ENCODE results near the gene RNF169. TPM values are rescaled to one million over a fixed set of nuclear protein-coding genes. Genes with fewer than 3 reads are reported as not detected.

Gene RNF169
- total RNA-seq, 1 donor, result 32.6 TPM

- Histone ChIP-seq H2AFZ (ENCODE audit: low read length) (no peak overlapping the region), H3K36me3 (ENCODE audit: insufficient read depth, low read length) (peaks cover 36% of the 10 kb centered on the region), H3K9me3 (ENCODE audit: low read depth, low read length) (peaks cover 29% of the 10 kb centered on the region), H3K4me2 (ENCODE audit: insufficient read depth, low read length) (no peak overlapping the region), H3K27me3 (ENCODE audit: insufficient read depth, low read length) (no peaks in the 10 kb centered on the region), H3K4me3 (ENCODE audit: insufficient read depth, low read length) (no peak overlapping the region), H4K20me1 (ENCODE audit: insufficient read depth, low read length) (no peaks in the 10 kb centered on the region), H3K79me2 (ENCODE audit: insufficient read depth, low read length) (peaks cover 2% of the 10 kb centered on the region), H3K4me1 (ENCODE audit: insufficient read depth, low read length) (no peaks in the 10 kb centered on the region), H3K27ac (ENCODE audit: low read depth, low read length) (no peak overlapping the region)
- TF ChIP-seq, protein P1, sequence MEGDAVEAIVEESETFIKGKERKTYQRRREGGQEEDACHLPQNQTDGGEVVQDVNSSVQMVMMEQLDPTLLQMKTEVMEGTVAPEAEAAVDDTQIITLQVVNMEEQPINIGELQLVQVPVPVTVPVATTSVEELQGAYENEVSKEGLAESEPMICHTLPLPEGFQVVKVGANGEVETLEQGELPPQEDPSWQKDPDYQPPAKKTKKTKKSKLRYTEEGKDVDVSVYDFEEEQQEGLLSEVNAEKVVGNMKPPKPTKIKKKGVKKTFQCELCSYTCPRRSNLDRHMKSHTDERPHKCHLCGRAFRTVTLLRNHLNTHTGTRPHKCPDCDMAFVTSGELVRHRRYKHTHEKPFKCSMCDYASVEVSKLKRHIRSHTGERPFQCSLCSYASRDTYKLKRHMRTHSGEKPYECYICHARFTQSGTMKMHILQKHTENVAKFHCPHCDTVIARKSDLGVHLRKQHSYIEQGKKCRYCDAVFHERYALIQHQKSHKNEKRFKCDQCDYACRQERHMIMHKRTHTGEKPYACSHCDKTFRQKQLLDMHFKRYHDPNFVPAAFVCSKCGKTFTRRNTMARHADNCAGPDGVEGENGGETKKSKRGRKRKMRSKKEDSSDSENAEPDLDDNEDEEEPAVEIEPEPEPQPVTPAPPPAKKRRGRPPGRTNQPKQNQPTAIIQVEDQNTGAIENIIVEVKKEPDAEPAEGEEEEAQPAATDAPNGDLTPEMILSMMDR (IDR thresholded peaks at IDR 0.05; ENCODE audit: extremely low read depth, low read depth, low read length), result no peak
- no peak for DNase-seq (ENCODE audit: insufficient read length, low spot score, missing footprints)
Observed at GRCh38 chr11:74866557-74866956, 117.9 kb downstream of the RNF169 start.

- H3K27ac ChIP-seq (ENCODE audit: low read depth, low read length), result no peak overlapping the region
- H3K36me3 ChIP-seq (ENCODE audit: insufficient read depth, low read length), result peaks cover 35% of the 10 kb centered on the region
- no peak overlapping the region for H3K4me3 ChIP-seq (ENCODE audit: insufficient read depth, low read length)
- H2AFZ ChIP-seq (ENCODE audit: low read length), result no peak overlapping the region
- no peaks in the 10 kb centered on the region for H4K20me1 ChIP-seq (ENCODE audit: insufficient read depth, low read length)
- H3K4me1 ChIP-seq (ENCODE audit: insufficient read depth, low read length), result no peaks in the 10 kb centered on the region
- H3K27me3 ChIP-seq (ENCODE audit: insufficient read depth, low read length), result no peaks in the 10 kb centered on the region
- no peak overlapping the region for H3K4me2 ChIP-seq (ENCODE audit: insufficient read depth, low read length)
- peaks cover 26% of the 10 kb centered on the region for H3K9me3 ChIP-seq (ENCODE audit: low read depth, low read length)
- peaks cover 2% of the 10 kb centered on the region for H3K79me2 ChIP-seq (ENCODE audit: insufficient read depth, low read length)
- DNase-seq (ENCODE audit: insufficient read length, low spot score, missing footprints), result peak; percentile 85
- TF ChIP-seq, protein P1 (IDR thresholded peaks at IDR 0.05; ENCODE audit: extremely low read depth, low read depth, low read length), result peak; percentile 50
Observed at GRCh38 chr11:74870485-74870884, 121.8 kb downstream of the RNF169 start.

DNA sequence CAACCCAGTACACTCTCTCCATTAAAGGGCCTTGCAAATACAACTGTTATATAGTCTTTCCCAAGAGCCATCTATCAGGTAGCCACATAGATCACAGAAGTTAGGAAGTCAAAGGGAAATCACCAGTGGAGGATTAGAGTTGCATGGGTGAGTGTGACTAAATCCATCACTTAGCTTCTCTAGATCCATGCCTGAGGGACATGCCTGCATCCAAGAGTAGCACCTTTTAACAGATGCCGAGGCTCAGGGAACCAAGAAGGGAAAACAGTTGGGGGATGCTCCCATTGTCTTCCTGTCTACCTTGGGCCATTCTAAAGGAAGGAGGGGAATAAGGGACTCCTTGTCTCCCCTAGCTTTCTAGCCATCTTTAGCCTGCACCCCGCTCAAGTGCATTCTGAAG is 122.4 kb downstream of the RNF169 start:
- Histone ChIP-seq H2AFZ (ENCODE audit: low read length) (no peak overlapping the region), H3K36me3 (ENCODE audit: insufficient read depth, low read length) (peaks cover 35% of the 10 kb centered on the region), H3K9me3 (ENCODE audit: low read depth, low read length) (peaks cover 21% of the 10 kb centered on the region), H4K20me1 (ENCODE audit: insufficient read depth, low read length) (no peaks in the 10 kb centered on the region), H3K27ac (ENCODE audit: low read depth, low read length) (no peak overlapping the region), H3K4me2 (ENCODE audit: insufficient read depth, low read length) (no peak overlapping the region), H3K79me2 (ENCODE audit: insufficient read depth, low read length) (peaks cover 2% of the 10 kb centered on the region), H3K4me3 (ENCODE audit: insufficient read depth, low read length) (no peak overlapping the region), H3K4me1 (ENCODE audit: insufficient read depth, low read length) (no peaks in the 10 kb centered on the region), H3K27me3 (ENCODE audit: insufficient read depth, low read length) (no peaks in the 10 kb centered on the region)
- no peak for DNase-seq (ENCODE audit: insufficient read length, low spot score, missing footprints)
- TF ChIP-seq, protein P1 (IDR thresholded peaks at IDR 0.05; ENCODE audit: extremely low read depth, low read depth, low read length), result no peak

- TF ChIP-seq, protein P1 (IDR thresholded peaks at IDR 0.05; ENCODE audit: extremely low read depth, low read depth, low read length), result peak; percentile 44
- Histone ChIP-seq H3K27me3 (ENCODE audit: insufficient read depth, low read length) (no peaks in the 10 kb centered on the region), H3K27ac (ENCODE audit: low read depth, low read length) (no peak overlapping the region), H3K9me3 (ENCODE audit: low read depth, low read length) (no peaks in the 10 kb centered on the region), H3K79me2 (ENCODE audit: insufficient read depth, low read length) (no peaks in the 10 kb centered on the region), H3K4me2 (ENCODE audit: insufficient read depth, low read length) (no peak overlapping the region), H4K20me1 (ENCODE audit: insufficient read depth, low read length) (no peaks in the 10 kb centered on the region), H3K4me1 (ENCODE audit: insufficient read depth, low read length) (no peaks in the 10 kb centered on the region), H3K4me3 (ENCODE audit: insufficient read depth, low read length) (no peak overlapping the region), H3K36me3 (ENCODE audit: insufficient read depth, low read length) (peaks cover 9% of the 10 kb centered on the region), H2AFZ (ENCODE audit: low read length) (no peak overlapping the region)
- DNase-seq (ENCODE audit: insufficient read length, low spot score, missing footprints), result no peak
Observed at GRCh38 chr11:74877132-74877531, 128.5 kb downstream of the RNF169 start.

Small RNA genes within 50 kb of the gene (small RNA-seq; reads per million reads assigned to genes)
- gene MIR4696, result not detected
- not detected for gene RN7SL239P

Other genes starting within 250 kb of the RNF169 start
- gene POLD3, start 156.3 kb upstream of the RNF169 start, total RNA-seq, result 12.3 and 12.7 TPM in 2 replicates
- under 0.01 TPM in 1 of 2 replicates, not detected in the other for gene CHRDL2, start 17.4 kb upstream of the RNF169 start, total RNA-seq
- 8.0 and 9.8 TPM in 2 replicates for gene XRRA1, start 200.2 kb downstream of the RNF169 start, total RNA-seq
- gene SPCS2, start 200.4 kb downstream of the RNF169 start, total RNA-seq, result 10.9 and 43.9 TPM in 2 replicates
- 6.9 and 8.3 TPM in 2 replicates for gene NEU3, start 240.1 kb downstream of the RNF169 start, total RNA-seq

All from osteoblast (primary cell).